ENCODE measurements around the gene GJD3. TPM values are rescaled to one million over a fixed set of nuclear protein-coding genes. Genes with fewer than 3 reads are reported as not detected.

The GJD3 gene, protein sequence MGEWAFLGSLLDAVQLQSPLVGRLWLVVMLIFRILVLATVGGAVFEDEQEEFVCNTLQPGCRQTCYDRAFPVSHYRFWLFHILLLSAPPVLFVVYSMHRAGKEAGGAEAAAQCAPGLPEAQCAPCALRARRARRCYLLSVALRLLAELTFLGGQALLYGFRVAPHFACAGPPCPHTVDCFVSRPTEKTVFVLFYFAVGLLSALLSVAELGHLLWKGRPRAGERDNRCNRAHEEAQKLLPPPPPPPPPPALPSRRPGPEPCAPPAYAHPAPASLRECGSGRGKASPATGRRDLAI
- not detected for total RNA-seq

DNA sequence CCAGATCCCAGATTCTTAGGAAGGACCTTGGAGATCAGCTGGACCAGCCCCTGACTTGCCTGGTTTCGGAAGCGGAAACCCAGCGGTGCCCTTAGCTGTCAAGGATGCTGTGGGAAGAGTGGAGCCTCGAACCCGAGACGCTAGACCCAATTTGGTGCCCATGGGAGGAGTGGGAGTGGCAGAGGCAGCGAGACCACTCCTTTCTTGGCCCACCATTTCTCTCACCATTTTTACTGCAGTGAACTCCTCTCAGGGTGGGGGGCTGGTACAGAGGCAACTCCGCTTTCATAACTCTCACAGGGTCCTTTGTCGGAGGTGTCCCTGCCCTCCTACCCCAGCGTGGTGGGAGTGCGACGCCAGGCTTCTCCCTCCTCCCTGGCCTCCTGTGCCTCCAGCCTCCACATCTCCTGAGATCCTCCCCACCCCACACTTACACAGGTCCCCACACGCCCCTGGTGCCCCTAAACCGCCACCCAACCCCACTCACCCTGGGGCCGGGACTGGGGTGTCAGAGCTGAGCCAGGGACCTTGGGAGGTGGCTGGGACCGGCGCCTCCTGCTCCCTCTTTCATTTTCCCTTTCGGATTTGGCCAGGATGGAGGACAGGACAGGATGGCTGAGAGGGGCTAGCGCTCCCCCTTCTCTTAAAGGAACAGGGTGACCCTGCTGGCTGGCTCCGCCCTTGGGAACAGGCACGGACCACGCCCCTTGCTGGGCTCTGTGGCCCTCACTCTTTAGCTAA is at the start of gene GJD3:
TSS of gene GJD3 (minus strand) at position 617 of the 741 bp plus-strand sequence. CDS start 922 bp downstream, outside the sequence.

Small RNA genes within 50 kb of the gene (small RNA-seq; reads per million reads assigned to genes)
- gene RF00019 (not detected), gene RNA5SP441 (not detected)

Other genes with a start within 250 kb of the GJD3 start
- 120 TPM for gene MSL1, start 242.8 kb downstream of the GJD3 start, total RNA-seq
- gene CASC3, start 224.2 kb downstream of the GJD3 start, total RNA-seq = 54.2 TPM
- 23.8 TPM for gene RAPGEFL1, start 187.3 kb downstream of the GJD3 start, total RNA-seq
- gene WIPF2, start 145.4 kb downstream of the GJD3 start, total RNA-seq = 8.8 TPM
- 4.8 TPM for gene CDC6, start 76.9 kb downstream of the GJD3 start, total RNA-seq
- gene RARA, start 55.6 kb downstream of the GJD3 start, total RNA-seq = 8.5 TPM
- gene TOP2A, start 53.2 kb upstream of the GJD3 start, total RNA-seq = 38.5 TPM
- 13.8 TPM for gene IGFBP4, start 78.7 kb upstream of the GJD3 start, total RNA-seq
- gene TNS4, start 136.9 kb upstream of the GJD3 start, total RNA-seq = not detected
- gene CCR7, start 200.7 kb upstream of the GJD3 start, total RNA-seq = not detected

Data from diencephalon (tissue), 1 donor.